Sigmoid colon (tissue), 4 donors: ENCODE data around the gene CEACAM16.

Experiments used
- EP300 ChIP-seq, 4 donors: sonication (generic); formaldehyde crosslinking; IDR thresholded peaks; one replicate each; pipeline ENCODE4 v1.6.1; 2017; ENCODE audit warnings: antibody characterized with exemption in 4 of 4
- POLR2A ChIP-seq, 2 donors: fragments of 450-650 bp; IDR thresholded peaks; one replicate each; pipeline ENCODE4 v1.6.1; 2016; ENCODE audit warnings: antibody characterized with exemption in 2 of 2, mild to moderate bottlenecking in 2 of 2, moderate library complexity in 2 of 2
- TF ChIP-seq, protein P1 (sequence below), 4 experiments: fragments of 450-650 bp in 3 of 4; fragments of 200-600 bp in 1 of 4; IDR thresholded peaks; one replicate each; pipeline ENCODE4 v1.5.1; 2016 to 2019; ENCODE audit warnings: antibody characterized with exemption in 4 of 4, mild to moderate bottlenecking in 3 of 4, moderate library complexity in 2 of 4

DNA sequence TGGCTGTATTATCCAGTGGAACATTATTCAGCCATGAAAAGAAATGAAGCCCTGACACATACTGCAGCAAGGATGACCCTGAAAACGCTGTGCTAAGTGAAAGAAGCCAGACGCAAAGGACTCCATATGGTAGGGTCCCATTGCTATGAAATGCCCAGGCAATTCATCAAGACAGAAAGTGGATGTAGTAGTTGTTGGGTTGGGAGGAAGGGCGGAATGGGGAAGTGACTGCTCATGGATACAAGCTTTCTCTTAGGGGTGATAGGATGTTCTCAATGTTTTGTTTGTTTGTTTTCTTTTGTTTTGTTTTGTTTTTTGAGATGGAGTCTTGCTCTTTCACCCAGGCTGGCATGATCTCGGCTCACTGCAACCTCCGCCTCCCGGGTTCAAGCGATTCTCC lies 11.1 kb upstream of the CEACAM16 start:
- TF ChIP-seq POLR2A (IDR thresholded peaks at IDR 0.05) (no peak), EP300 (IDR thresholded peaks at IDR 0.05) (no peak)
- TF ChIP-seq, protein P1, sequence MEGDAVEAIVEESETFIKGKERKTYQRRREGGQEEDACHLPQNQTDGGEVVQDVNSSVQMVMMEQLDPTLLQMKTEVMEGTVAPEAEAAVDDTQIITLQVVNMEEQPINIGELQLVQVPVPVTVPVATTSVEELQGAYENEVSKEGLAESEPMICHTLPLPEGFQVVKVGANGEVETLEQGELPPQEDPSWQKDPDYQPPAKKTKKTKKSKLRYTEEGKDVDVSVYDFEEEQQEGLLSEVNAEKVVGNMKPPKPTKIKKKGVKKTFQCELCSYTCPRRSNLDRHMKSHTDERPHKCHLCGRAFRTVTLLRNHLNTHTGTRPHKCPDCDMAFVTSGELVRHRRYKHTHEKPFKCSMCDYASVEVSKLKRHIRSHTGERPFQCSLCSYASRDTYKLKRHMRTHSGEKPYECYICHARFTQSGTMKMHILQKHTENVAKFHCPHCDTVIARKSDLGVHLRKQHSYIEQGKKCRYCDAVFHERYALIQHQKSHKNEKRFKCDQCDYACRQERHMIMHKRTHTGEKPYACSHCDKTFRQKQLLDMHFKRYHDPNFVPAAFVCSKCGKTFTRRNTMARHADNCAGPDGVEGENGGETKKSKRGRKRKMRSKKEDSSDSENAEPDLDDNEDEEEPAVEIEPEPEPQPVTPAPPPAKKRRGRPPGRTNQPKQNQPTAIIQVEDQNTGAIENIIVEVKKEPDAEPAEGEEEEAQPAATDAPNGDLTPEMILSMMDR (IDR thresholded peaks at IDR 0.05), result no peak
